ENCODE data around the gene HOXC10. TPM values are rescaled to one million over a fixed set of nuclear protein-coding genes. Genes with fewer than 3 reads are reported as not detected.

Gene HOXC10
- total RNA-seq, 1 donor from 2014 or later: not detected

DNA sequence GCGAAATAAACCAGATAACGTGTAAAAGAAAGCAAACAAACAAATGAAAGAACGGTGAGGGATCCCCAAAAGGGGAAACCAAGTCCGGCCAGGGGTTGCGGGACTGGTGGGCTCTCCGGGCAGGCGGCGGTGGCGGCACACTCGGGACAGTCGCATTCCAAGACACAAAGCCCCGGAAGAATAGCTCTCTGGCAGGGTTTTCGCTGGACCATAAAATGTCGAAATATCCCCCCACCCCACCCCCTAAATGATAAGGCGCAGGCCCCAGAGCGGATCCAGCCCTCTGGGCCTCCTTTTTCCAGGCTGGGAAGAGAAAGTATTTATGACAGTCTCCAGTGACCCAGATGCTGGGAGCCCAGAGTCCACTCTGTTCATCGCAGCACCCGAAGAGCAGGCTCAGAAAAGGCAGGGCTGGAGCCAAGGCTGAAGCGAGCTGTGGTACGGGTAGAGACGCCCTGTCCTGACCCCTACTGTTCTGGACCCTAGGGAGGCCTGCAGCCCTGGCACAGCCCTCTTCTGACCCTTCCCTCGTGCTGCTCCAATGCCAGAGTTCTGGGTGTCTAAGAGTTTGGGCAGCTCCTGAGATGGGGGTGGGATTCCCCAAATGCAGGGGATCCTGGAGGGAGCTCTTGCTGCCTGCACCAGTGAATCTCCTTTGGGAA is 21.7 kb downstream of the HOXC10 start:
- H3K27me3 ChIP-seq (ENCODE audit: low read depth): peaks cover 96% of the 10 kb centered on the region
- no peaks in the 10 kb centered on the region for H3K36me3 ChIP-seq
- ATAC-seq (no peak), DNase-seq (no peak)
- TF ChIP-seq, protein P1, sequence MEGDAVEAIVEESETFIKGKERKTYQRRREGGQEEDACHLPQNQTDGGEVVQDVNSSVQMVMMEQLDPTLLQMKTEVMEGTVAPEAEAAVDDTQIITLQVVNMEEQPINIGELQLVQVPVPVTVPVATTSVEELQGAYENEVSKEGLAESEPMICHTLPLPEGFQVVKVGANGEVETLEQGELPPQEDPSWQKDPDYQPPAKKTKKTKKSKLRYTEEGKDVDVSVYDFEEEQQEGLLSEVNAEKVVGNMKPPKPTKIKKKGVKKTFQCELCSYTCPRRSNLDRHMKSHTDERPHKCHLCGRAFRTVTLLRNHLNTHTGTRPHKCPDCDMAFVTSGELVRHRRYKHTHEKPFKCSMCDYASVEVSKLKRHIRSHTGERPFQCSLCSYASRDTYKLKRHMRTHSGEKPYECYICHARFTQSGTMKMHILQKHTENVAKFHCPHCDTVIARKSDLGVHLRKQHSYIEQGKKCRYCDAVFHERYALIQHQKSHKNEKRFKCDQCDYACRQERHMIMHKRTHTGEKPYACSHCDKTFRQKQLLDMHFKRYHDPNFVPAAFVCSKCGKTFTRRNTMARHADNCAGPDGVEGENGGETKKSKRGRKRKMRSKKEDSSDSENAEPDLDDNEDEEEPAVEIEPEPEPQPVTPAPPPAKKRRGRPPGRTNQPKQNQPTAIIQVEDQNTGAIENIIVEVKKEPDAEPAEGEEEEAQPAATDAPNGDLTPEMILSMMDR (IDR thresholded peaks at IDR 0.05): no peak
- H3K9me3 ChIP-seq: no peaks in the 10 kb centered on the region
- peaks cover 25% of the 10 kb centered on the region for H3K4me1 ChIP-seq
- peak overlapping the region; percentile 44 for H3K4me3 ChIP-seq
- no peak overlapping the region for H3K27ac ChIP-seq
- intact Hi-C loops (cut with DNase I): no loop called here

DNA sequence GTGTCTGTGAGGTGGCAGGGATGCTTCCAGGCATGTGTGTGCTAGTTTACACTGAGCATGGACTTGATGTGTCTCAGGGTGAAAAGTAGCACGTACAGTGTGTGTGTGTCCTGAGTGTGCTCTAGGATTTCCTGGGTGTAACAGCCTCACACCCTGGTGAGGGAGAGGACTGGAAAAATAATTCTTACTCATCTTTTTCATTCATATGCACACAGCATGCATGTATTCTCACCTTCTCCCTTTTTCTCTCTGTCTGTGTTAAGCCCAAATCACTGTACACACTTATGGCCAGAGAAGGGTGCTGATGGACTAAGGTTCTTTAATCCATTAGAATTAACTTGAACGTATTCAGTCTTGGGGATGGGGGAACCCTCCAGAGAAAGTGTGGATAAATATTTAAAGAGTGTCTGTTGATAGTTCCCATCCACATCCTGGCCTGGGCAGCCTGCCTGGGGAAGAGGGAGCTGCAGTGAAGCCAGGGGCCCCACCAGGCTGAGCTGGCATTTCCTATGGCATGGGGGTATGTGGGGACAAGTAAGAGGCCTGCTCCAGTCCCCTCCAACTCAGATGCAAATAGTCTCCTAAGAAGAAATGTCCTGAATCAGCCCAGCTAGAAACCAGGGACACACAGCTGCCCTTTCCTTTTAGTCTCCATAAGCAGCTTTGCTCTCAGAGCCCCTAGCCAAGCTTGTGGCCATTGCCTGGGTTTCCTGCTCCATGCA is 22.8 kb downstream of the HOXC10 start:
- ATAC-seq (no peak), DNase-seq (no peak)
- Histone ChIP-seq H3K4me3 (no peak overlapping the region), H3K4me1 (peaks cover 25% of the 10 kb centered on the region), H3K27me3 (ENCODE audit: low read depth) (peaks cover 96% of the 10 kb centered on the region), H3K27ac (no peak overlapping the region), H3K36me3 (no peaks in the 10 kb centered on the region), H3K9me3 (no peaks in the 10 kb centered on the region)
- intact Hi-C loops (cut with DNase I): no loop called here
- TF ChIP-seq, protein P1 (IDR thresholded peaks at IDR 0.05): no peak

DNA sequence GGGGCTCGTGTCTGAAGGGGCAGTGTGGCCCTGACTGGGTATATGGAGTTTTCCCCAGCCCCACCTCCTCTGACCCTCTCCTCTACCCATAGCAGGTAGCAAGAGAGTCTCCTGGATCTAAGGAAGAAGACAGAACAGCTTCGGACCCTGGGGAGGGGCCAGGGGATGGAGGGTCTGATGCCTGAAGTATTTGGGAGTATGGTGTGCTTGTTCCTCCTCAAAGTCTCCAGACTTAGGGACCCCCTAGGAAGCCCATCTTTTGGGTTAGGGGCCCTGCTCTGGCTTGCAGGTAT is 23.3 kb downstream of the HOXC10 start:
- H3K27me3 ChIP-seq (ENCODE audit: low read depth): peaks cover 96% of the 10 kb centered on the region
- no peaks in the 10 kb centered on the region for H3K36me3 ChIP-seq
- TF ChIP-seq, protein P1 (IDR thresholded peaks at IDR 0.05): no peak
- no peaks in the 10 kb centered on the region for H3K9me3 ChIP-seq
- DNase-seq: no peak
- no peak for ATAC-seq
- intact Hi-C loops (cut with DNase I): no loop called here
- H3K4me3 ChIP-seq: no peak overlapping the region
- H3K4me1 ChIP-seq: peaks cover 25% of the 10 kb centered on the region
- no peak overlapping the region for H3K27ac ChIP-seq

DNA sequence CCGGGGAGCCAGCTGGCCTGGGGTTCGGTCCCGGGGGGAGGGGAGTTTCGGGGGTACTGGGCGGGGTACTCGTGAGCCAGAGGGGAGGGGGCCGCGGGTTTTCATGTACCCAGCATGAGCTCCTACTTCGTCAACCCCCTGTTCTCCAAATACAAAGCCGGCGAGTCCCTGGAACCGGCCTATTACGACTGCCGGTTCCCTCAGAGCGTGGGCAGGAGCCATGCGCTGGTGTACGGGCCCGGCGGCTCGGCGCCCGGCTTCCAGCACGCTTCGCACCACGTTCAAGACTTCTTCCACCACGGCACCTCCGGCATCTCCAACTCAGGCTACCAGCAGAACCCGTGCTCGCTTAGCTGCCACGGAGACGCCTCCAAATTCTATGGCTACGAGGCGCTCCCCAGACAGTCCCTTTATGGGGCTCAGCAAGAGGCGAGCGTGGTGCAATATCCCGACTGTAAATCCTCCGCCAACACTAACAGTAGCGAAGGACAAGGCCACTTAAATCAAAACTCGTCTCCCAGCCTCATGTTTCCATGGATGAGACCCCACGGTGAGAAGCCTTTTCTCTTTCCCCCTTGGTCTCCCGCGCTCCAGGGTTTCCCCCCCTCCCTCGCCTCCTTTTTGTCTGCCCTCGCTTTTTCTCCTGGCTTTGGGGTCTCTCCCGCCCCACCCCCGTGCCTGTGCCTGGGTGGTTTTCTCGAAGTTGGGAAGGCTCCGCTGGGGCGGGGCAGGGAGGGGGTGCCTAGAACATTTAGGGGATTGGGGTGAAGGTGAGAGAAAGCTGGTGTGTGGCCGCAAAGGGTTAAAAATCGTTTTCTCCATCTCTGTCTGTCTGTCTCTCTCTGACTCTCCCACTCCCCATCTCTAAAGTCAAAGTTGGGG is 24.5 kb downstream of the HOXC10 start:
- no peak overlapping the region for H3K27ac ChIP-seq
- no peaks in the 10 kb centered on the region for H3K9me3 ChIP-seq
- H3K36me3 ChIP-seq: no peaks in the 10 kb centered on the region
- peaks cover 28% of the 10 kb centered on the region for H3K4me1 ChIP-seq
- peaks cover 94% of the 10 kb centered on the region for H3K27me3 ChIP-seq (ENCODE audit: low read depth)
- no peak for ATAC-seq
- DNase-seq: no peak
- intact Hi-C loops (cut with DNase I): no loop called here
- TF ChIP-seq, protein P1 (IDR thresholded peaks at IDR 0.05): no peak
- H3K4me3 ChIP-seq: peak overlapping the region; percentile 19

DNA sequence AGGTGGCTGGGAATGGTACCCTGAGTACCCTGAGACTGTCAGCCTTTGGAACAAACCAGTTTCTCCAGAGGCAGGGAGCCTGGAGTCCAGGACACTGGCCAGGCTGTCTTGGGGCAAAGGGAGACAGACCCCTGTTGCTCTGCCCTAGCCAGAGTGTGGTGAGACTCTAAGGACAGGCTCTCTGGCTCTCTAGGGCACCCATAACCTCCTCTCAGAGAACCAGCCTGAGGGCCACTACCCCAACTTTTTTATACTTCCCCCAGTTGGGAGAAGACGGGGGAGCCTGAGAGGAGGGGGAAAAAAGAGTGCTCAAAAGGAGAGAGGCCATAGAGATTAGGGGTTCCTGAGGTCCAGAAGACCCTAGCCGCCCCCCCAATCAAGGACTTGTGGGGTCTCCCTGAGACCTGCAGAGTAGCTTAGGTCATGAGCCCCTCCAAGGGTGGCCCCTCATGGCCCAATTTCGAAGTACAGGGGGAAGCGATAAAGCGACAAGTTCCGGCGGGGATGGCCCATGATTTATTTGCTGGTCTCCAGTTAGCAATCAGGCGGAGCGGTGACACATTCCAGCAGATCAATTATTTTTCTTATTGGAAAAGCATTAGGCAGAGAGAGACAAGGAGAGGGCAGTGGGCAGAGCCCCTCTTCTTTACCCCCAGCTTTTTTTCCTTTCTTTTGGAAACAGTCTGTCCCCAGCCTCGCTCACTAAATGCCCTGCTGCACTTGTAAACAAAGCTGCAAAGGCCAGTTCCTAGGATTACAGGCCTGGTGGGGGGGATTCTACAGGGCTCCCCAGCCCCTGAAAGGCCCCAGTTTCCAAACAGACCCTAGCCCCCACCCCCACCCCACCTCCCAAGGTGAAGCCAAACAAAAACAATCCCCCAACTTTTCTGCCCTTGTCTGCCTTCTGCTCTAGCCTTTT is 25.4 kb downstream of the HOXC10 start:
- Histone ChIP-seq H3K27ac (no peak overlapping the region), H3K4me1 (peaks cover 31% of the 10 kb centered on the region), H3K4me3 (no peak overlapping the region), H3K27me3 (ENCODE audit: low read depth) (peaks cover 94% of the 10 kb centered on the region), H3K9me3 (no peaks in the 10 kb centered on the region), H3K36me3 (no peaks in the 10 kb centered on the region)
- intact Hi-C loops (cut with DNase I): no loop called here
- ATAC-seq: no peak
- TF ChIP-seq, protein P1 (IDR thresholded peaks at IDR 0.05): no peak
- DNase-seq: no peak
